ENCODE measurements around the gene GLYATL1. TPM values are rescaled to one million over a fixed set of nuclear protein-coding genes. Genes with fewer than 3 reads are reported as not detected.

The GLYATL1 gene
- total and polyA plus RNA-seq, 4 donors, result 64.9 to 622 (median 247) TPM

GRCh38 chr11:58977470-58977869 is 38.2 kb downstream of the GLYATL1 start:
- H3K9ac ChIP-seq (ENCODE audit: low read depth in 1 of 2, low read length in 2 of 2), result no peak overlapping the region
- H3K4me3 ChIP-seq (ENCODE audit: low read depth in 1 of 3, low read length in 3 of 3), result no peak overlapping the region
- H3K9me3 ChIP-seq (ENCODE audit: control insufficient read depth in 4 of 4, low read length in 3 of 4), result no peaks in the 10 kb centered on the region
- H3K27ac ChIP-seq (ENCODE audit: low read depth in 1 of 2, low read length in 2 of 2), result no peak overlapping the region
- DNase-seq (ENCODE audit: low spot score), result no peak
- no peaks in the 10 kb centered on the region for H3K27me3 ChIP-seq (ENCODE audit: control insufficient read depth in 4 of 4, insufficient read depth in 4 of 4, low read length in 3 of 4)
- TF ChIP-seq YY1 (IDR thresholded peaks at IDR 0.05) (no peak), HNF4A (conservative IDR thresholded peaks at IDR 0.05) (peak; percentile 63 to 68), ATF3 (IDR thresholded peaks at IDR 0.05) (no peak), TAF1 (conservative IDR thresholded peaks at IDR 0.05) (no peak), EGR1 (IDR thresholded peaks at IDR 0.05; ENCODE audit: low read depth in 2 of 2) (no peak), FOXA1 (IDR thresholded peaks at IDR 0.05) (no peak), FOXA2 (IDR thresholded peaks at IDR 0.05) (no peak), JUND (IDR thresholded peaks at IDR 0.05) (peak in 1 of 2 donors; percentile 19), GABPA (IDR thresholded peaks at IDR 0.05 in 1 of 2, conservative IDR thresholded peaks at IDR 0.05 in 1 of 2) (no peak), RAD21 (IDR thresholded peaks at IDR 0.05) (no peak), HNF4G (IDR thresholded peaks at IDR 0.05) (peak; percentile 18), NR2F2 (IDR thresholded peaks at IDR 0.05) (no peak), RXRA (IDR thresholded peaks at IDR 0.05) (peak; percentile 77 to 80), SP1 (IDR thresholded peaks at IDR 0.05) (no peak)
- TF ChIP-seq, protein P1, sequence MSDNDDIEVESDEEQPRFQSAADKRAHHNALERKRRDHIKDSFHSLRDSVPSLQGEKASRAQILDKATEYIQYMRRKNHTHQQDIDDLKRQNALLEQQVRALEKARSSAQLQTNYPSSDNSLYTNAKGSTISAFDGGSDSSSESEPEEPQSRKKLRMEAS (IDR thresholded peaks at IDR 0.05), result no peak
- TF ChIP-seq, protein P2, sequence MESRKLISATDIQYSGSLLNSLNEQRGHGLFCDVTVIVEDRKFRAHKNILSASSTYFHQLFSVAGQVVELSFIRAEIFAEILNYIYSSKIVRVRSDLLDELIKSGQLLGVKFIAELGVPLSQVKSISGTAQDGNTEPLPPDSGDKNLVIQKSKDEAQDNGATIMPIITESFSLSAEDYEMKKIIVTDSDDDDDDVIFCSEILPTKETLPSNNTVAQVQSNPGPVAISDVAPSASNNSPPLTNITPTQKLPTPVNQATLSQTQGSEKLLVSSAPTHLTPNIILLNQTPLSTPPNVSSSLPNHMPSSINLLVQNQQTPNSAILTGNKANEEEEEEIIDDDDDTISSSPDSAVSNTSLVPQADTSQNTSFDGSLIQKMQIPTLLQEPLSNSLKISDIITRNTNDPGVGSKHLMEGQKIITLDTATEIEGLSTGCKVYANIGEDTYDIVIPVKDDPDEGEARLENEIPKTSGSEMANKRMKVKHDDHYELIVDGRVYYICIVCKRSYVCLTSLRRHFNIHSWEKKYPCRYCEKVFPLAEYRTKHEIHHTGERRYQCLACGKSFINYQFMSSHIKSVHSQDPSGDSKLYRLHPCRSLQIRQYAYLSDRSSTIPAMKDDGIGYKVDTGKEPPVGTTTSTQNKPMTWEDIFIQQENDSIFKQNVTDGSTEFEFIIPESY (IDR thresholded peaks at IDR 0.05), result no peak
- TF ChIP-seq, protein P3, sequence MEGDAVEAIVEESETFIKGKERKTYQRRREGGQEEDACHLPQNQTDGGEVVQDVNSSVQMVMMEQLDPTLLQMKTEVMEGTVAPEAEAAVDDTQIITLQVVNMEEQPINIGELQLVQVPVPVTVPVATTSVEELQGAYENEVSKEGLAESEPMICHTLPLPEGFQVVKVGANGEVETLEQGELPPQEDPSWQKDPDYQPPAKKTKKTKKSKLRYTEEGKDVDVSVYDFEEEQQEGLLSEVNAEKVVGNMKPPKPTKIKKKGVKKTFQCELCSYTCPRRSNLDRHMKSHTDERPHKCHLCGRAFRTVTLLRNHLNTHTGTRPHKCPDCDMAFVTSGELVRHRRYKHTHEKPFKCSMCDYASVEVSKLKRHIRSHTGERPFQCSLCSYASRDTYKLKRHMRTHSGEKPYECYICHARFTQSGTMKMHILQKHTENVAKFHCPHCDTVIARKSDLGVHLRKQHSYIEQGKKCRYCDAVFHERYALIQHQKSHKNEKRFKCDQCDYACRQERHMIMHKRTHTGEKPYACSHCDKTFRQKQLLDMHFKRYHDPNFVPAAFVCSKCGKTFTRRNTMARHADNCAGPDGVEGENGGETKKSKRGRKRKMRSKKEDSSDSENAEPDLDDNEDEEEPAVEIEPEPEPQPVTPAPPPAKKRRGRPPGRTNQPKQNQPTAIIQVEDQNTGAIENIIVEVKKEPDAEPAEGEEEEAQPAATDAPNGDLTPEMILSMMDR (IDR thresholded peaks at IDR 0.05; ENCODE audit: low read depth, low read length, missing input control), result no peak
- TF ChIP-seq, protein P4, sequence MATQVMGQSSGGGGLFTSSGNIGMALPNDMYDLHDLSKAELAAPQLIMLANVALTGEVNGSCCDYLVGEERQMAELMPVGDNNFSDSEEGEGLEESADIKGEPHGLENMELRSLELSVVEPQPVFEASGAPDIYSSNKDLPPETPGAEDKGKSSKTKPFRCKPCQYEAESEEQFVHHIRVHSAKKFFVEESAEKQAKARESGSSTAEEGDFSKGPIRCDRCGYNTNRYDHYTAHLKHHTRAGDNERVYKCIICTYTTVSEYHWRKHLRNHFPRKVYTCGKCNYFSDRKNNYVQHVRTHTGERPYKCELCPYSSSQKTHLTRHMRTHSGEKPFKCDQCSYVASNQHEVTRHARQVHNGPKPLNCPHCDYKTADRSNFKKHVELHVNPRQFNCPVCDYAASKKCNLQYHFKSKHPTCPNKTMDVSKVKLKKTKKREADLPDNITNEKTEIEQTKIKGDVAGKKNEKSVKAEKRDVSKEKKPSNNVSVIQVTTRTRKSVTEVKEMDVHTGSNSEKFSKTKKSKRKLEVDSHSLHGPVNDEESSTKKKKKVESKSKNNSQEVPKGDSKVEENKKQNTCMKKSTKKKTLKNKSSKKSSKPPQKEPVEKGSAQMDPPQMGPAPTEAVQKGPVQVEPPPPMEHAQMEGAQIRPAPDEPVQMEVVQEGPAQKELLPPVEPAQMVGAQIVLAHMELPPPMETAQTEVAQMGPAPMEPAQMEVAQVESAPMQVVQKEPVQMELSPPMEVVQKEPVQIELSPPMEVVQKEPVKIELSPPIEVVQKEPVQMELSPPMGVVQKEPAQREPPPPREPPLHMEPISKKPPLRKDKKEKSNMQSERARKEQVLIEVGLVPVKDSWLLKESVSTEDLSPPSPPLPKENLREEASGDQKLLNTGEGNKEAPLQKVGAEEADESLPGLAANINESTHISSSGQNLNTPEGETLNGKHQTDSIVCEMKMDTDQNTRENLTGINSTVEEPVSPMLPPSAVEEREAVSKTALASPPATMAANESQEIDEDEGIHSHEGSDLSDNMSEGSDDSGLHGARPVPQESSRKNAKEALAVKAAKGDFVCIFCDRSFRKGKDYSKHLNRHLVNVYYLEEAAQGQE (IDR thresholded peaks at IDR 0.05), result no peak
- no peaks in the 10 kb centered on the region for H3K36me3 ChIP-seq (ENCODE audit: control insufficient read depth in 4 of 4, insufficient read depth in 3 of 4, low read depth in 1 of 4, low read length in 3 of 4)
- peaks cover 0 to 2% (median 0%) of the 10 kb centered on the region in 4 donors for H3K4me1 ChIP-seq (ENCODE audit: control insufficient read depth in 4 of 4, insufficient read depth in 4 of 4, low read length in 3 of 4)

Measured in liver (tissue), 9 donors.